MCF 10A (cell line): Measurements from ENCODE around the gene KIZ. TPM values are rescaled to one million over a fixed set of nuclear protein-coding genes. Genes with fewer than 3 reads are reported as not detected.

ENCODE experiments used
- BruUV-seq: library from RNA; stranded (reverse); fragments of 400-500 nt; replicated peaks from 2 replicates; lab custom pipeline; 2021; lab: Mats Ljungman, UMichigan
- CTCF ChIA-PET: fragments of 300-600 bp; sonication (Branson Sonifier 250); formaldehyde crosslinking; extraction: SDS; loops from one replicate; lab custom pipeline; 2021; ENCODE audit warnings: antibody characterized with exemption, inconsistent platforms; lab: Yijun Ruan, JAX
- POLR2A ChIA-PET: fragments of 300-600, 350-650 bp; sonication (Branson Sonifier 250); formaldehyde crosslinking; extraction: SDS; loops from one replicate; lab custom pipeline; 2020; ENCODE audit warnings: antibody characterized with exemption, inconsistent platforms; lab: Yijun Ruan, JAX
- DNase-seq: peaks from one replicate; pipeline ENCODE4 v3.0.0-alpha.2; 2018; ENCODE audit not compliant: unreplicated experiment
- H3K27ac Mint-ChIP-seq: one replicate; pipeline ENCODE4 v1.8.0; 2022; ENCODE audit warnings: mild to moderate bottlenecking, low read depth, mixed read lengths; ENCODE audit not compliant: unreplicated experiment
- H3K27me3 Mint-ChIP-seq: one replicate; pipeline ENCODE4 v1.8.0; 2022; ENCODE audit warnings: mixed read lengths; ENCODE audit not compliant: insufficient read depth, unreplicated experiment
- H3K36me3 Mint-ChIP-seq: one replicate; pipeline ENCODE4 v1.8.0; 2022; ENCODE audit warnings: mild to moderate bottlenecking, moderate library complexity, mixed read lengths; ENCODE audit not compliant: insufficient read depth, unreplicated experiment
- H3K4me1 Mint-ChIP-seq: one replicate; pipeline ENCODE4 v1.8.0; 2022; ENCODE audit warnings: mixed read lengths; ENCODE audit not compliant: insufficient read depth, unreplicated experiment
- H3K4me3 Mint-ChIP-seq: one replicate; pipeline ENCODE4 v1.8.0; 2022; ENCODE audit warnings: mild to moderate bottlenecking, moderate library complexity, mixed read lengths; ENCODE audit not compliant: unreplicated experiment
- H3K9me3 Mint-ChIP-seq: one replicate; pipeline ENCODE4 v1.8.0; 2022; ENCODE audit warnings: mixed read lengths; ENCODE audit not compliant: unreplicated experiment
- CTCF ChIP-seq: fragments of 200-600 bp; IDR thresholded peaks from one replicate; pipeline ENCODE4 v1.8.0; 2022; ENCODE audit warnings: antibody characterized with exemption, mild to moderate bottlenecking; ENCODE audit not compliant: unreplicated experiment
- intact Hi-C: fragments of 100-400 bp; cut with micrococcal nuclease; formaldehyde crosslinking; loops from 2 replicates; pipeline ENCODE4 v1.14.1; 2022
- total RNA-seq: library from RNA; stranded (reverse); gene quantifications from 2 replicates; pipeline ENCODE4 v1.2.3, GENCODE V29; 2022

KIZ gene
- total RNA-seq, 1 experiment from 2014 or later: 56.1 TPM

GRCh38 chr20:21291026-21291425 lies 165.1 kb downstream of the KIZ start:
- ChIA-PET POLR2A (interaction anchor here (2.3 kb wide), 1 partner anchor 12 kb away, joined by 12 read pairs; the partner anchor contains the start of gene XRN2), CTCF (no interaction called here)
- Mint-ChIP-seq H3K27ac (no peak overlapping the region), H3K4me3 (no peak overlapping the region), H3K27me3 (no peaks in the 10 kb centered on the region), H3K36me3 (no peaks in the 10 kb centered on the region), H3K4me1 (no peaks in the 10 kb centered on the region), H3K9me3 (no peaks in the 10 kb centered on the region)
- intact Hi-C loops: no loop called here
- TF ChIP-seq CTCF: no peak
- no TSS peak for BruUV-seq
- no peak for DNase-seq

- CTCF ChIA-PET: interaction anchor here (0.6 to 1.8 kb wide), 2 partner anchors 59 to 278 kb away, joined by 3 to 6 read pairs; no protein-coding TSS in a partner anchor
- intact Hi-C loops: no loop called here
- BruUV-seq: no TSS peak
- Mint-ChIP-seq H3K4me1 (no peaks in the 10 kb centered on the region), H3K27ac (no peak overlapping the region), H3K36me3 (no peaks in the 10 kb centered on the region), H3K4me3 (no peak overlapping the region), H3K27me3 (no peaks in the 10 kb centered on the region), H3K9me3 (no peaks in the 10 kb centered on the region)
- DNase-seq: no peak
- POLR2A ChIA-PET: interaction anchor here (0.7 to 3.8 kb wide), 2 partner anchors 8 to 1307 kb away, joined by 3 to 20 read pairs; partner anchors contain the start of gene XRN2
- TF ChIP-seq CTCF: no peak
Observed at GRCh38 chr20:21294755-21295154, 168.9 kb downstream of the KIZ start.

Other genes with a start within 250 kb of the KIZ start
- not detected in 2 replicates for gene LINC00237, start 19.7 kb upstream of the KIZ start, total RNA-seq
- gene XRN2, start 177.2 kb downstream of the KIZ start, total RNA-seq: 60.8 and 67.8 TPM in 2 replicates